RWPE1 (cell line): Measurements from ENCODE around the gene USP37.

Source experiments
- CTCF ChIA-PET: fragments of 350-600 bp; sonication (Branson Sonifier 250); formaldehyde crosslinking; extraction: SDS; loops from one replicate; lab custom pipeline; 2021; lab: Yijun Ruan, JAX
- POLR2A ChIA-PET: fragments of 400-600 bp; formaldehyde crosslinking; extraction: SDS; loops from one replicate; lab custom pipeline; 2020; ENCODE audit warnings: antibody characterized with exemption; ENCODE audit not compliant: low non-redundant PET; lab: Yijun Ruan, JAX
- DNase-seq: peaks from one replicate; pipeline ENCODE4 v3.0.0; 2012; ENCODE audit warnings: low spot score
- H3K27ac ChIP-seq: fragments of 450-650 bp; 2 replicates; pipeline ENCODE4 v1.5.1; 2017
- CTCF ChIP-seq: fragments of 450-650 bp; conservative IDR thresholded peaks from 2 replicates; pipeline ENCODE4 v1.5.1; 2017; ENCODE audit warnings: low read depth, mild to moderate bottlenecking

The USP37 gene

GRCh38 chr2:218400930-218401881 lies 166.9 kb downstream of the USP37 start:
- ChIA-PET POLR2A (no interaction called here), CTCF (interaction anchor here (0.7 kb wide), 1 partner anchor 97 kb away, joined by 3 read pairs; no protein-coding TSS in a partner anchor)
- DNase-seq: no peak
- TF ChIP-seq CTCF: no peak
- H3K27ac ChIP-seq: peak overlapping the region; percentile 99
